Right lobe of liver (tissue), 6 donors: ENCODE measurements around the gene ANO2. TPM values are rescaled to one million over a fixed set of nuclear protein-coding genes. Genes with fewer than 3 reads are reported as not detected.

Experiments used
- ATAC-seq, 4 donors: fragments of 200-7000 bp; cut with Tn5 transposase; one replicate each; pipeline ENCODE4 v1.9.1; 2020; ENCODE audit warnings: mild to moderate bottlenecking in 4 of 4, moderate library complexity in 4 of 4
- DNase-seq, 3 donors: peaks; one replicate each; pipeline ENCODE4 v3.0.0-alpha.2; 2020
- H3K27ac ChIP-seq, 3 donors: fragments of 200-600 bp; one replicate each; pipeline ENCODE4 v1.8.0; 2022
- H3K27me3 ChIP-seq, 2 donors: fragments of 200-600 bp; one replicate each; pipeline ENCODE4 v1.8.0; 2022
- H3K36me3 ChIP-seq, 4 donors: fragments of 200-600 bp; sonication (generic) in 1 of 4; one replicate each; pipeline versions ENCODE4 v1.5.1 to v1.8.0; 2017 to 2022; ENCODE audit warnings: control low read depth in 1 of 4
- H3K4me1 ChIP-seq, 4 donors: fragments of 200-600 bp; sonication (generic) in 1 of 4; one replicate each; pipeline versions ENCODE4 v1.5.1 to v1.8.0; 2017 to 2022; ENCODE audit warnings: control low read depth in 1 of 4
- H3K4me3 ChIP-seq, 3 donors: fragments of 200-600 bp; one replicate each; pipeline ENCODE4 v1.8.0; 2022
- H3K9me3 ChIP-seq, 4 donors: fragments of 200-600 bp; sonication (generic) in 1 of 4; one replicate each; pipeline versions ENCODE4 v1.5.1 to v1.8.0; 2017 to 2022; ENCODE audit warnings: control low read depth in 1 of 4
- CTCF ChIP-seq, 4 donors: fragments of 200-600 bp in 3 of 4; fragments of 450-650 bp in 1 of 4; IDR thresholded peaks; one replicate each; pipeline versions ENCODE4 v1.5.1 to v1.8.0; 2016 to 2022; ENCODE audit warnings: antibody characterized with exemption in 4 of 4, mild to moderate bottlenecking in 2 of 4
- POLR2A ChIP-seq: fragments of 450-650 bp; IDR thresholded peaks from one replicate; pipeline ENCODE4 v1.6.1; 2017; ENCODE audit warnings: antibody characterized with exemption, mild to moderate bottlenecking
- WGBS: methylation state at CpG from one replicate; pipeline ENCODE4 v1.1.6; 2018; ENCODE audit warnings: low coverage, low lambda C conversion rate; ENCODE audit not compliant: insufficient coverage; ENCODE audit errors: missing lambda C conversion rate; 5-methylcytosine and 5-hydroxymethylcytosine counted together
- intact Hi-C, 2 donors: fragments of 100-400 bp; cut with DNase I; formaldehyde crosslinking; loops; one replicate each; pipeline versions ENCODE4 v1.11.2 to v1.14.1; 2022
- total RNA-seq, 6 experiments: library from RNA; depleted of rRNA in 2 of 6; stranded (reverse); fragments of >200 nt in 2 of 6; fragmentation: NEBNext Ultra II Directional in 3 of 6; extraction: Animal tissue kit (Norgen Biotek cat#: 25700) in 3 of 6; gene quantifications; one replicate each; pipeline versions ENCODE4 v1.1.0 to v1.2.4, GENCODE V29; 2016 to 2023
- donor health status: DM: no; HTN: yes; CAD: no.
- donor health status: DM: no; HTN: no; CAD: no.
- donor health status: DM: no; HTN: no; CAD: no.
- donor health status: DM: no; HTN: yes; CAD: no.
- donor health status: DM: no; HTN: yes; CAD: no.

ANO2 gene
- total RNA-seq, 6 experiments from 2014 or later, result 0.06 to 0.89 (median 0.32) TPM; not detected in 1

GRCh38 chr12:5615760-5616159, 329.3 kb downstream of the ANO2 start:
- no peak overlapping the region for H3K4me3 ChIP-seq
- intact Hi-C loops, result no loop called here
- H3K27me3 ChIP-seq, result no peaks in the 10 kb centered on the region
- no peaks in the 10 kb centered on the region for H3K4me1 ChIP-seq
- H3K27ac ChIP-seq, result no peak overlapping the region
- DNase-seq (no peak), ATAC-seq (no peak)
- 88% methylated on average over 1 of the region's 1 CpG for WGBS
- TF ChIP-seq CTCF (IDR thresholded peaks at IDR 0.05) (no peak), POLR2A (no peak)
- no peaks in the 10 kb centered on the region for H3K9me3 ChIP-seq
- no peaks in the 10 kb centered on the region for H3K36me3 ChIP-seq

- Histone ChIP-seq H3K9me3 (no peaks in the 10 kb centered on the region), H3K36me3 (no peaks in the 10 kb centered on the region), H3K4me1 (no peaks in the 10 kb centered on the region), H3K27ac (no peak overlapping the region), H3K27me3 (no peaks in the 10 kb centered on the region), H3K4me3 (no peak overlapping the region)
- no peak for TF ChIP-seq CTCF (IDR thresholded peaks at IDR 0.05)
- TF ChIP-seq POLR2A, result no peak
- 50% methylated on average over 1 of the region's 1 CpG for WGBS
- intact Hi-C loops, result no loop called here
- ATAC-seq (no peak), DNase-seq (no peak)
These were observed 330.8 kb downstream of the ANO2 start for GRCh38 chr12:5614256-5614655.

- H3K27ac ChIP-seq, result no peak overlapping the region
- ATAC-seq (no peak), DNase-seq (no peak)
- H3K4me1 ChIP-seq, result no peaks in the 10 kb centered on the region
- no peaks in the 10 kb centered on the region for H3K9me3 ChIP-seq
- no peak overlapping the region for H3K4me3 ChIP-seq
- H3K27me3 ChIP-seq, result no peaks in the 10 kb centered on the region
- H3K36me3 ChIP-seq, result no peaks in the 10 kb centered on the region
- intact Hi-C loops, result no loop called here
- WGBS, result 50% methylated on average over 10 of the region's 14 CpGs
- TF ChIP-seq POLR2A (no peak), CTCF (IDR thresholded peaks at IDR 0.05) (no peak)
These were observed 332.3 kb downstream of the ANO2 start for GRCh38 chr12:5612556-5613410.

GRCh38 chr12:5611162-5611561, 333.9 kb downstream of the ANO2 start:
- Histone ChIP-seq H3K36me3 (no peaks in the 10 kb centered on the region), H3K4me3 (no peak overlapping the region), H3K4me1 (no peaks in the 10 kb centered on the region), H3K9me3 (no peaks in the 10 kb centered on the region), H3K27me3 (no peaks in the 10 kb centered on the region), H3K27ac (no peak overlapping the region)
- ATAC-seq, result no peak
- DNase-seq, result no peak
- intact Hi-C loops, result no loop called here
- WGBS, result 67% methylated on average over 5 of the region's 5 CpGs
- TF ChIP-seq CTCF (IDR thresholded peaks at IDR 0.05), result no peak
- TF ChIP-seq POLR2A, result no peak
